Endothelial cell of umbilical vein (primary cell): ENCODE results near the gene PRKAG1. TPM values are rescaled to one million over a fixed set of nuclear protein-coding genes. Genes with fewer than 3 reads are reported as not detected.
A peak's percentile ranks its signal among the peaks of the same experiment; 100 is the strongest.

ENCODE experiments used
- BruUV-seq: library from RNA; stranded (reverse); fragments of 400-500 nt; replicated peaks from 2 replicates; lab custom pipeline; 2021; lab: Mats Ljungman, UMichigan
- CTCF ChIA-PET: fragments of 300-600, 350-600 bp; sonication (Branson Sonifier 250); formaldehyde crosslinking; loops from one replicate; lab custom pipeline; 2021; ENCODE audit warnings: antibody characterized with exemption, inconsistent platforms; lab: Charles Lee
- POLR2A ChIA-PET: fragments of 300-600, 350-600 bp; sonication (Branson Sonifier 250); formaldehyde crosslinking; loops from one replicate; lab custom pipeline; 2021; ENCODE audit warnings: antibody characterized with exemption, inconsistent platforms; lab: Charles Lee
- DNase-seq: peaks from one replicate; pipeline ENCODE4 v3.0.0-alpha.2; 2011; ENCODE audit warnings: low read depth, low spot score
- FAIRE-seq: peaks from 2 replicates; lab custom pipeline; 2011; peaks lifted over from hg19 to GRCh38; lab: Jason Lieb, UNC
- H2AFZ ChIP-seq: 2 replicates; pipeline ENCODE4 v1.6.0; 2012; ENCODE audit warnings: low read depth, low read length, control low read depth, inconsistent platforms
- H3K27ac ChIP-seq: 2 replicates; pipeline ENCODE4 v1.5.1; 2011; ENCODE audit warnings: low read depth, mild to moderate bottlenecking, control low read depth, low read length, moderate library complexity; ENCODE audit not compliant: insufficient read depth
- H3K27me3 ChIP-seq, 2 experiments: 2 replicates each; pipeline versions ENCODE4 v1.6.0 to v1.6.1; 2011; ENCODE audit warnings: low read length in 2 of 2, mixed read lengths in 1 of 2; ENCODE audit not compliant: control insufficient read depth in 2 of 2, insufficient read depth in 2 of 2
- H3K36me3 ChIP-seq, 2 experiments: 2 replicates in 1 of 2; 3 replicates in 1 of 2; pipeline ENCODE4 v1.5.1; 2011; ENCODE audit warnings: low read length in 2 of 2, mild to moderate bottlenecking in 1 of 2, moderate library complexity in 1 of 2; ENCODE audit not compliant: control insufficient read depth in 2 of 2, insufficient read depth in 2 of 2; ENCODE audit errors: extremely low read depth in 1 of 2
- H3K4me1 ChIP-seq: 3 replicates; pipeline ENCODE4 v1.5.1; 2011; ENCODE audit warnings: mild to moderate bottlenecking, low read length; ENCODE audit not compliant: control insufficient read depth, insufficient read depth; ENCODE audit errors: extremely low read depth
- H3K4me2 ChIP-seq: 2 replicates; pipeline ENCODE4 v1.6.1; 2011; ENCODE audit warnings: low read length, control low read depth, mixed read lengths; ENCODE audit not compliant: insufficient read depth
- H3K4me3 ChIP-seq, 3 experiments: fragments of 200-600 bp in 1 of 3; sonication (generic), shearing (Covaris generic) in 1 of 3; replicated peaks in 1 of 3; 2 replicates each; pipeline ENCODE4 v1.5.1; 2011 to 2016; ENCODE audit warnings: control low read depth in 3 of 3, low read length in 3 of 3, mild to moderate bottlenecking in 2 of 3, inconsistent platforms in 1 of 3, low read depth in 1 of 3, moderate library complexity in 1 of 3; ENCODE audit not compliant: insufficient read depth in 1 of 3
- H3K79me2 ChIP-seq: 2 replicates; pipeline ENCODE4 v1.6.0; 2012; ENCODE audit warnings: low read length, inconsistent platforms; ENCODE audit not compliant: control insufficient read depth, insufficient read depth
- H3K9ac ChIP-seq: replicated peaks from 2 replicates; pipeline ENCODE3; 2011; ENCODE audit warnings: low read length, control low read depth; ENCODE audit not compliant: insufficient read depth; ENCODE audit errors: extremely low read depth
- H3K9me1 ChIP-seq: replicated peaks from 3 replicates; pipeline ENCODE4 v1.6.0; 2011; ENCODE audit warnings: mild to moderate bottlenecking, low read length; ENCODE audit not compliant: control insufficient read depth, insufficient read depth; ENCODE audit errors: extremely low read depth
- H3K9me3 ChIP-seq: replicated peaks from 2 replicates; pipeline ENCODE4 v1.5.1; 2012; ENCODE audit warnings: low read length, inconsistent platforms; ENCODE audit not compliant: control insufficient read depth, insufficient read depth
- H4K20me1 ChIP-seq: replicated peaks from 2 replicates; pipeline ENCODE3; 2011; ENCODE audit warnings: mild to moderate bottlenecking, low read length; ENCODE audit not compliant: control insufficient read depth, insufficient read depth; ENCODE audit errors: extremely low read depth
- EZH2 ChIP-seq: IDR thresholded peaks from 2 replicates; pipeline ENCODE4 v1.6.1; 2012; ENCODE audit warnings: borderline replicate concordance, low read depth, mild to moderate bottlenecking, moderate library complexity, low read length, inconsistent platforms; ENCODE audit not compliant: severe bottlenecking
- GATA2 ChIP-seq: IDR thresholded peaks from 2 replicates; pipeline ENCODE4 v1.7.0; 2011; ENCODE audit warnings: low read depth, mild to moderate bottlenecking, moderate library complexity, mixed read lengths, low read length; ENCODE audit not compliant: insufficient read length, insufficient read depth
- JUN ChIP-seq: IDR thresholded peaks from 2 replicates; pipeline ENCODE4 v1.6.1; 2011; ENCODE audit warnings: borderline replicate concordance, low read depth; ENCODE audit not compliant: insufficient read length, insufficient read depth
- POLR2AphosphoS5 ChIP-seq: IDR thresholded peaks from 2 replicates; pipeline ENCODE4 v1.6.1; 2012; ENCODE audit warnings: low read depth, mild to moderate bottlenecking, control low read depth, low read length, moderate library complexity; ENCODE audit not compliant: insufficient read depth
- dilution Hi-C: fragments of 300-500 bp; cut with MboI; formaldehyde crosslinking; loops from one replicate; pipeline ENCODE4 v1.15.0; 2019; ENCODE audit warnings: low sequenced_read_pairs; ENCODE audit not compliant: extremely low pct_ligation_motif_present
- intact Hi-C: fragments of 100-400 bp; cut with micrococcal nuclease; formaldehyde crosslinking; loops from one replicate; pipeline ENCODE4 v1.10.0; 2022
- polyA plus RNA-seq, 4 experiments: library from polyadenylated mRNA; depleted of rRNA in 3 of 4; stranded (reverse) in 3 of 4; unstranded in 1 of 4; fragments of >200 nt; gene quantifications; 2 replicates each; pipeline versions ENCODE4 v1.2.1 to v1.2.3, GENCODE V29; 2011 to 2012; ENCODE audit warnings: missing spikeins in 1 of 4
- total RNA-seq: library from RNA; stranded (reverse); gene quantifications from 2 replicates; pipeline ENCODE4 v1.2.3, GENCODE V29; 2021
- TF ChIP-seq, protein P1 (sequence below), 2 donors: IDR thresholded peaks; 1 replicate in 1 of 2; 2 replicates in 1 of 2; pipeline ENCODE4 v1.5.1; 2011; ENCODE audit warnings: low read length in 2 of 2, mild to moderate bottlenecking in 2 of 2, moderate library complexity in 2 of 2, control low read depth in 1 of 2, inconsistent platforms in 1 of 2, low read depth in 1 of 2; ENCODE audit not compliant: insufficient read depth in 1 of 2; ENCODE audit errors: extremely low read depth in 1 of 2

PRKAG1 gene
- total and polyA plus RNA-seq, 2 donors (not counting 3 experiments of a cell fraction or from before 2014, with no cell fraction given), result 52.1 to 54.9 TPM

- H3K79me2 ChIP-seq, result no peaks in the 10 kb centered on the region
- H3K9me3 ChIP-seq, result no peaks in the 10 kb centered on the region
- no peak overlapping the region for H3K9ac ChIP-seq
- H3K27ac ChIP-seq, result no peak overlapping the region
- DNase-seq (no peak), FAIRE-seq (no peak)
- no peak for TF ChIP-seq POLR2AphosphoS5
- TF ChIP-seq, protein P1, sequence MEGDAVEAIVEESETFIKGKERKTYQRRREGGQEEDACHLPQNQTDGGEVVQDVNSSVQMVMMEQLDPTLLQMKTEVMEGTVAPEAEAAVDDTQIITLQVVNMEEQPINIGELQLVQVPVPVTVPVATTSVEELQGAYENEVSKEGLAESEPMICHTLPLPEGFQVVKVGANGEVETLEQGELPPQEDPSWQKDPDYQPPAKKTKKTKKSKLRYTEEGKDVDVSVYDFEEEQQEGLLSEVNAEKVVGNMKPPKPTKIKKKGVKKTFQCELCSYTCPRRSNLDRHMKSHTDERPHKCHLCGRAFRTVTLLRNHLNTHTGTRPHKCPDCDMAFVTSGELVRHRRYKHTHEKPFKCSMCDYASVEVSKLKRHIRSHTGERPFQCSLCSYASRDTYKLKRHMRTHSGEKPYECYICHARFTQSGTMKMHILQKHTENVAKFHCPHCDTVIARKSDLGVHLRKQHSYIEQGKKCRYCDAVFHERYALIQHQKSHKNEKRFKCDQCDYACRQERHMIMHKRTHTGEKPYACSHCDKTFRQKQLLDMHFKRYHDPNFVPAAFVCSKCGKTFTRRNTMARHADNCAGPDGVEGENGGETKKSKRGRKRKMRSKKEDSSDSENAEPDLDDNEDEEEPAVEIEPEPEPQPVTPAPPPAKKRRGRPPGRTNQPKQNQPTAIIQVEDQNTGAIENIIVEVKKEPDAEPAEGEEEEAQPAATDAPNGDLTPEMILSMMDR (IDR thresholded peaks at IDR 0.05; ENCODE audit: extremely low read depth in 1 of 2, insufficient read depth in 1 of 2, low read depth in 1 of 2, low read length in 2 of 2), result peak; percentile 62 to 90
- no peak for TF ChIP-seq JUN
- no peak for TF ChIP-seq EZH2
- TF ChIP-seq GATA2, result no peak
- no peaks in the 10 kb centered on the region for H3K9me1 ChIP-seq
- no peaks in the 10 kb centered on the region for H4K20me1 ChIP-seq
- H3K4me3 ChIP-seq, result no peak overlapping the region
- H3K4me2 ChIP-seq, result no peak overlapping the region
- no TSS peak for BruUV-seq
- H3K36me3 ChIP-seq, result no peaks in the 10 kb centered on the region
- no peak overlapping the region for H2AFZ ChIP-seq
- CTCF ChIA-PET, result interaction anchor here (0.7 to 11.2 kb wide), 18 partner anchors 7 to 125 kb away, joined by 3 to 175 read pairs (median 8); partner anchors contain the start of genes ARF3, DDN and FKBP11
- H3K27me3 ChIP-seq, result peaks cover 63 to 66% of the 10 kb centered on the region in 2 experiments
- H3K4me1 ChIP-seq, result peaks cover 13% of the 10 kb centered on the region
- POLR2A ChIA-PET, result no interaction called here
- dilution Hi-C loops (no loop called here), intact Hi-C loops (loop anchor here (5.0 kb wide), 1 partner anchor 50 kb away; the partner anchor contains the start of gene FKBP11)
Measured at GRCh38 chr12:48977290-48978281, 41.0 kb downstream of the PRKAG1 start.
